Transverse colon (tissue), 3 donors: ENCODE results near the gene TTC3.

Source experiments
- POLR2A ChIP-seq: fragments of 450-650 bp; IDR thresholded peaks from one replicate; pipeline ENCODE4 v1.6.1; 2016; ENCODE audit warnings: antibody characterized with exemption, mild to moderate bottlenecking, moderate library complexity
- TF ChIP-seq, protein P1 (sequence below), 5 experiments: fragments of 200-600 bp in 3 of 5; fragments of 450-650 bp in 2 of 5; sonication (generic) in 3 of 5; IDR thresholded peaks; 1 replicate in 2 of 5; 2 replicates in 3 of 5; pipeline ENCODE4 v1.5.1; 2016 to 2017; ENCODE audit warnings: antibody characterized with exemption in 5 of 5, inconsistent platforms in 3 of 5, mild to moderate bottlenecking in 2 of 5, moderate library complexity in 1 of 5

DNA sequence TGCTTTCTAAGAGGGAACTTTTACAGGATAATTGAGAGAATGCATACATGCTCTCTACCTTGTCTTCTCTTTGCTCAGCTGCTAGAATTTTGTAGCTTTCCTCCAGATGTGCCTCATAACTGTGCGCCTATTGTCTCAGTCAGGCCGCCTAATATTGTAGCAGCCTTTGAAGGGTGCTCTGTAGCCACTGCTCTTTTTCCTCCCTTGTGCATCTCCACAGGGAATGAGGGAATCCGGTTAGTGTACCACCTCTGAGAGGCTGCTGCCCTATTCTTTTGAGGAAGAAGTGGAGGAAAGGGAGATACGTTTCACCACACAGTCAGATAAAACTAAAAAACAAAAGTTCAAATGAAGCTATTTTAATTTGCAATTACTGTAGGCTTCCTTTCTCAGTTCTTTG is 22.8 kb downstream of the TTC3 start:
- TF ChIP-seq POLR2A, result no peak
- TF ChIP-seq, protein P1, sequence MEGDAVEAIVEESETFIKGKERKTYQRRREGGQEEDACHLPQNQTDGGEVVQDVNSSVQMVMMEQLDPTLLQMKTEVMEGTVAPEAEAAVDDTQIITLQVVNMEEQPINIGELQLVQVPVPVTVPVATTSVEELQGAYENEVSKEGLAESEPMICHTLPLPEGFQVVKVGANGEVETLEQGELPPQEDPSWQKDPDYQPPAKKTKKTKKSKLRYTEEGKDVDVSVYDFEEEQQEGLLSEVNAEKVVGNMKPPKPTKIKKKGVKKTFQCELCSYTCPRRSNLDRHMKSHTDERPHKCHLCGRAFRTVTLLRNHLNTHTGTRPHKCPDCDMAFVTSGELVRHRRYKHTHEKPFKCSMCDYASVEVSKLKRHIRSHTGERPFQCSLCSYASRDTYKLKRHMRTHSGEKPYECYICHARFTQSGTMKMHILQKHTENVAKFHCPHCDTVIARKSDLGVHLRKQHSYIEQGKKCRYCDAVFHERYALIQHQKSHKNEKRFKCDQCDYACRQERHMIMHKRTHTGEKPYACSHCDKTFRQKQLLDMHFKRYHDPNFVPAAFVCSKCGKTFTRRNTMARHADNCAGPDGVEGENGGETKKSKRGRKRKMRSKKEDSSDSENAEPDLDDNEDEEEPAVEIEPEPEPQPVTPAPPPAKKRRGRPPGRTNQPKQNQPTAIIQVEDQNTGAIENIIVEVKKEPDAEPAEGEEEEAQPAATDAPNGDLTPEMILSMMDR (IDR thresholded peaks at IDR 0.05), result no peak
